Gastroesophageal sphincter (tissue), 3 donors: Measurements from ENCODE around the gene FAM111B.
"Not testable (repeated sequence)": the region's sequence is repeated elsewhere in the genome, so short reads cannot be mapped to it uniquely, and the experiment has no call there.

Experiments used
- CTCF ChIP-seq, 4 experiments: fragments of 200-600 bp in 2 of 4; fragments of 450-650 bp in 2 of 4; sonication (generic) in 1 of 4; IDR thresholded peaks; one replicate each; pipeline ENCODE4 v1.5.1; 2017 to 2019; ENCODE audit warnings: antibody characterized with exemption in 4 of 4, mild to moderate bottlenecking in 2 of 4, moderate library complexity in 2 of 4
- EP300 ChIP-seq: sonication (generic); formaldehyde crosslinking; IDR thresholded peaks from one replicate; pipeline ENCODE4 v1.6.1; 2017; ENCODE audit warnings: antibody characterized with exemption, mild to moderate bottlenecking
- POLR2A ChIP-seq, 2 donors: fragments of 450-650 bp; IDR thresholded peaks; one replicate each; pipeline ENCODE4 v1.6.1; 2017; ENCODE audit warnings: antibody characterized with exemption in 2 of 2, mild to moderate bottlenecking in 2 of 2, moderate library complexity in 1 of 2

GRCh38 chr11:59093576-59093975 lies 13.5 kb upstream of the FAM111B start:
- TF ChIP-seq EP300; CTCF (IDR thresholded peaks at IDR 0.05); POLR2A (IDR thresholded peaks at IDR 0.05): not testable (repeated sequence)
